Esophagus (tissue), 2 donors: ENCODE data around the gene SLC6A3. TPM values are rescaled to one million over a fixed set of nuclear protein-coding genes. Genes with fewer than 3 reads are reported as not detected.

ENCODE experiments used
- H3K27ac ChIP-seq, 2 donors: one replicate each; pipeline ENCODE4 v1.5.1; 2013; ENCODE audit warnings: low read depth in 2 of 2, mild to moderate bottlenecking in 2 of 2, inconsistent platforms in 1 of 2, low read length in 1 of 2, moderate library complexity in 1 of 2
- H3K27me3 ChIP-seq, 2 donors: one replicate each; pipeline ENCODE4 v1.6.1; 2013; ENCODE audit warnings: low read length in 2 of 2, control low read depth in 1 of 2, mild to moderate bottlenecking in 1 of 2; ENCODE audit not compliant: insufficient read depth in 2 of 2, control insufficient read depth in 1 of 2
- H3K36me3 ChIP-seq, 2 donors: one replicate each; pipeline ENCODE4 v1.6.1; 2013; ENCODE audit warnings: low read length in 1 of 2; ENCODE audit not compliant: control insufficient read depth in 2 of 2, insufficient read depth in 2 of 2
- H3K4me1 ChIP-seq, 2 donors: one replicate each; pipeline ENCODE4 v1.6.1; 2013; ENCODE audit warnings: low read length in 1 of 2; ENCODE audit not compliant: control insufficient read depth in 2 of 2, insufficient read depth in 2 of 2
- H3K4me3 ChIP-seq, 2 donors: one replicate each; pipeline ENCODE4 v1.5.1; 2013; ENCODE audit warnings: low read length in 2 of 2, mild to moderate bottlenecking in 2 of 2, low read depth in 1 of 2, moderate library complexity in 1 of 2
- H3K9me3 ChIP-seq, 2 donors: one replicate each; pipeline ENCODE4 v1.6.1; 2013; ENCODE audit warnings: mild to moderate bottlenecking in 2 of 2, low read depth in 1 of 2, low read length in 1 of 2, moderate library complexity in 1 of 2; ENCODE audit not compliant: control insufficient read depth in 2 of 2, insufficient read depth in 1 of 2
- WGBS, 2 donors: extraction: QIAGEN DNeasy Blood & Tissue Kit; methylation state at CpG; one replicate each; pipeline ENCODE4 v1.1.7; 2013; 5-methylcytosine and 5-hydroxymethylcytosine counted together
- polyA plus RNA-seq, 2 donors: library from polyadenylated mRNA; stranded (reverse); fragments of 200-250 nt; gene quantifications; one replicate each; pipeline ENCODE4 v1.2.3, GENCODE V29; 2013
- donor health status: healthy with polysubstance abuse.
- donor health status: Bipolar disorder and iron deficiency.

The SLC6A3 gene
- polyA plus RNA-seq, 2 donors: 0.11 TPM; not detected in 1

- Histone ChIP-seq H3K27ac (no peak overlapping the region), H3K9me3 (peaks cover 3 to 4% of the 10 kb centered on the region in 2 donors), H3K27me3 (no peaks in the 10 kb centered on the region), H3K4me1 (no peaks in the 10 kb centered on the region), H3K4me3 (no peak overlapping the region), H3K36me3 (no peaks in the 10 kb centered on the region)
- WGBS, 2 donors: 51 to 57% methylated on average over 10 of the region's 10 CpGs
These were observed 32.6 kb downstream of the SLC6A3 start for GRCh38 chr5:1412621-1413020.

GRCh38 chr5:1412163-1412562, 33.1 kb downstream of the SLC6A3 start:
- no peak overlapping the region for H3K27ac ChIP-seq
- H3K9me3 ChIP-seq: peaks cover 3 to 4% of the 10 kb centered on the region in 2 donors
- no peak overlapping the region for H3K4me3 ChIP-seq
- no peaks in the 10 kb centered on the region for H3K4me1 ChIP-seq
- 46 to 55% methylated on average over 16 of the region's 16 CpGs for WGBS, 2 donors
- H3K36me3 ChIP-seq: no peaks in the 10 kb centered on the region
- no peaks in the 10 kb centered on the region for H3K27me3 ChIP-seq

- H3K4me3 ChIP-seq: no peak overlapping the region
- peaks cover 3 to 4% of the 10 kb centered on the region in 2 donors for H3K9me3 ChIP-seq
- no peaks in the 10 kb centered on the region for H3K4me1 ChIP-seq
- no peaks in the 10 kb centered on the region for H3K27me3 ChIP-seq
- H3K36me3 ChIP-seq: no peaks in the 10 kb centered on the region
- WGBS, 2 donors: 84% methylated on average over 20 to 22 of the region's 22 CpGs
- no peak overlapping the region for H3K27ac ChIP-seq
These were observed 34.1 kb downstream of the SLC6A3 start for GRCh38 chr5:1411099-1411498.

GRCh38 chr5:1410156-1411014, 34.9 kb downstream of the SLC6A3 start:
- no peaks in the 10 kb centered on the region for H3K36me3 ChIP-seq
- WGBS, 2 donors: 82 to 83% methylated on average over 21 of the region's 21 CpGs
- H3K4me1 ChIP-seq: no peaks in the 10 kb centered on the region
- peaks cover 3 to 4% of the 10 kb centered on the region in 2 donors for H3K9me3 ChIP-seq
- no peak overlapping the region for H3K27ac ChIP-seq
- no peak overlapping the region for H3K4me3 ChIP-seq
- no peaks in the 10 kb centered on the region for H3K27me3 ChIP-seq

- WGBS, 2 donors: 74 to 76% methylated on average over 32 to 33 of the region's 33 CpGs
- Histone ChIP-seq H3K27ac (no peak overlapping the region), H3K4me3 (no peak overlapping the region), H3K4me1 (no peaks in the 10 kb centered on the region), H3K27me3 (no peaks in the 10 kb centered on the region), H3K36me3 (no peaks in the 10 kb centered on the region), H3K9me3 (peaks cover 3 to 4% of the 10 kb centered on the region in 2 donors)
These were observed 35.7 kb downstream of the SLC6A3 start for GRCh38 chr5:1409381-1410110.

- Histone ChIP-seq H3K27me3 (no peaks in the 10 kb centered on the region), H3K4me1 (no peaks in the 10 kb centered on the region), H3K4me3 (no peak overlapping the region), H3K36me3 (no peaks in the 10 kb centered on the region), H3K9me3 (peaks cover 0 to 3% of the 10 kb centered on the region in 2 donors), H3K27ac (no peak overlapping the region)
- WGBS, 2 donors: 74 to 76% methylated on average over 34 to 35 of the region's 35 CpGs
These were observed 38.3 kb downstream of the SLC6A3 start for GRCh38 chr5:1406681-1407640.

- Histone ChIP-seq H3K27ac (no peak overlapping the region), H3K27me3 (no peaks in the 10 kb centered on the region), H3K36me3 (no peaks in the 10 kb centered on the region), H3K4me3 (no peak overlapping the region), H3K9me3 (peaks cover 0 to 3% of the 10 kb centered on the region in 2 donors), H3K4me1 (no peaks in the 10 kb centered on the region)
- WGBS, 2 donors: 83% methylated on average over 38 to 40 of the region's 40 CpGs
These were observed 39.4 kb downstream of the SLC6A3 start for GRCh38 chr5:1405539-1406530.

- H3K9me3 ChIP-seq: peaks cover 0 to 3% of the 10 kb centered on the region in 2 donors
- 77 to 79% methylated on average over 19 of the region's 19 CpGs for WGBS, 2 donors
- H3K4me1 ChIP-seq: no peaks in the 10 kb centered on the region
- peaks cover 0 to under 1% of the 10 kb centered on the region in 2 donors for H3K27me3 ChIP-seq
- H3K4me3 ChIP-seq: no peak overlapping the region
- no peak overlapping the region for H3K27ac ChIP-seq
- no peaks in the 10 kb centered on the region for H3K36me3 ChIP-seq
These were observed 40.1 kb downstream of the SLC6A3 start for GRCh38 chr5:1405121-1405520.
